ENCODE data around the gene FHDC1.
"Not testable (repeated sequence)": the region's sequence is repeated elsewhere in the genome, so short reads cannot be mapped to it uniquely, and the experiment has no call there.

The FHDC1 gene

GRCh38 chr4:152935631-152936445, at the start of gene FHDC1:
TSS of gene FHDC1 (plus strand) at chr4:152936323. CDS start at chr4:152943058, 6,735 bp downstream.
- no peak for DNase-seq (ENCODE audit: low spot score)

- no peak for DNase-seq (ENCODE audit: low spot score)
Measured at GRCh38 chr4:152887981-152888380, 48.1 kb upstream of the FHDC1 start.

- DNase-seq (ENCODE audit: low spot score) = no peak
Measured at GRCh38 chr4:152892974-152893373, 43.1 kb upstream of the FHDC1 start.

- DNase-seq (ENCODE audit: low spot score) = no peak
Measured at GRCh38 chr4:152894673-152895072, 41.5 kb upstream of the FHDC1 start.

- no peak for DNase-seq (ENCODE audit: low spot score)
Measured at GRCh38 chr4:152896811-152897210, 39.3 kb upstream of the FHDC1 start.

- DNase-seq (ENCODE audit: low spot score) = not testable (repeated sequence)
Measured at GRCh38 chr4:152898133-152898532, 38.0 kb upstream of the FHDC1 start.

GRCh38 chr4:152898606-152899005, 37.5 kb upstream of the FHDC1 start:
- DNase-seq (ENCODE audit: low spot score) = no peak

- DNase-seq (ENCODE audit: low spot score) = no peak
Measured at GRCh38 chr4:152900395-152900794, 35.7 kb upstream of the FHDC1 start.

- no peak for DNase-seq (ENCODE audit: low spot score)
Measured at GRCh38 chr4:152901205-152901604, 34.9 kb upstream of the FHDC1 start.

- no peak for DNase-seq (ENCODE audit: low spot score)
Measured at GRCh38 chr4:152903658-152904057, 32.5 kb upstream of the FHDC1 start.

GRCh38 chr4:152909901-152910300, 26.2 kb upstream of the FHDC1 start:
- DNase-seq (ENCODE audit: low spot score) = no peak

GRCh38 chr4:152910521-152910920, 25.6 kb upstream of the FHDC1 start:
- no peak for DNase-seq (ENCODE audit: low spot score)

- no peak for DNase-seq (ENCODE audit: low spot score)
Measured at GRCh38 chr4:152917543-152918395, 18.4 kb upstream of the FHDC1 start.

GRCh38 chr4:152919826-152920225, 16.3 kb upstream of the FHDC1 start:
- no peak for DNase-seq (ENCODE audit: low spot score)

- no peak for DNase-seq (ENCODE audit: low spot score)
Measured at GRCh38 chr4:152920768-152921167, 15.4 kb upstream of the FHDC1 start.

GRCh38 chr4:152921284-152921683, 14.8 kb upstream of the FHDC1 start:
- no peak for DNase-seq (ENCODE audit: low spot score)

- DNase-seq (ENCODE audit: low spot score) = no peak
Measured at GRCh38 chr4:152925851-152926250, 10.3 kb upstream of the FHDC1 start.

- no peak for DNase-seq (ENCODE audit: low spot score)
Measured at GRCh38 chr4:152926959-152927358, 9.2 kb upstream of the FHDC1 start.

GRCh38 chr4:152927737-152928136, 8.4 kb upstream of the FHDC1 start:
- DNase-seq (ENCODE audit: low spot score) = no peak

GRCh38 chr4:152928286-152928685, 7.8 kb upstream of the FHDC1 start:
- no peak for DNase-seq (ENCODE audit: low spot score)

GRCh38 chr4:152929888-152930287, 6.2 kb upstream of the FHDC1 start:
- DNase-seq (ENCODE audit: low spot score) = no peak

GRCh38 chr4:152935143-152935542, 980 bp upstream of the FHDC1 start:
- peak; percentile 23 for DNase-seq (ENCODE audit: low spot score)

Measured in activated CD4-positive, alpha-beta T cell treated with anti-CD3 and anti-CD28 coated beads, Interleukin-2, Interleukin-4, amounts not matched to agents 100 ng/mL and 50 ng/mL, durations not matched to agents 16 hours and 8 hours (primary cell).